ENCODE results near the gene FOS. TPM values are rescaled to one million over a fixed set of nuclear protein-coding genes. Genes with fewer than 3 reads are reported as not detected.

FOS gene
- total and polyA plus RNA-seq, 2 of the 13 experiments (the other 11 are each of a cell fraction or from before 2014, with no cell fraction given), result 15.9 to 24.2 TPM

DNA sequence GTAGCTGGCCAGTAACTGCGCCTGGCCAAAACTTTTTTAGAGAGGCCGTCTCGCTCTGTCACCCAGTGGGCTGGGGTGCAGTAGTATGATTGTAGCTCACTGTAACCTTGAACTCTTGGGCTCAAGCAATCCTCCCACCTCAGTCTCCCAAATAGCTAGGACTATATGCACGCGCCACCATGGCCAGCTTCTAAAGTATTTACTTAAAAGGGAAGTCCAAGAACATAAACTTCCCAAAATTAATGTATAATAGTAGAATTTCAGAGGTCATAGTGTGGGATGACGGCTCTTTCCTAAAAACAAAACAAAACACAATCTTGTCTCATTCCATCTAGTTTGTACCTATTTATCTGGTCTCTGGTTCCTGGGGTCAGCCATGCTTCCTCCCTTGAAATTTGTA lies 42.2 kb upstream of the FOS start:
- FAIRE-seq, result no peak
- TF ChIP-seq, protein P1, sequence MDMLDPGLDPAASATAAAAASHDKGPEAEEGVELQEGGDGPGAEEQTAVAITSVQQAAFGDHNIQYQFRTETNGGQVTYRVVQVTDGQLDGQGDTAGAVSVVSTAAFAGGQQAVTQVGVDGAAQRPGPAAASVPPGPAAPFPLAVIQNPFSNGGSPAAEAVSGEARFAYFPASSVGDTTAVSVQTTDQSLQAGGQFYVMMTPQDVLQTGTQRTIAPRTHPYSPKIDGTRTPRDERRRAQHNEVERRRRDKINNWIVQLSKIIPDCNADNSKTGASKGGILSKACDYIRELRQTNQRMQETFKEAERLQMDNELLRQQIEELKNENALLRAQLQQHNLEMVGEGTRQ (IDR thresholded peaks at IDR 0.05; ENCODE audit: low read depth, low read length), result no peak
- TF ChIP-seq, protein P1 (CRISPR knock-in tag; IDR thresholded peaks at IDR 0.05; ENCODE audit: borderline replicate concordance), result no peak
- no peak for TF ChIP-seq MYC (CRISPR knock-in tag; IDR thresholded peaks at IDR 0.05; ENCODE audit: borderline replicate concordance)
- no peak for TF ChIP-seq ZNF510 (CRISPR knock-in tag; IDR thresholded peaks at IDR 0.05; ENCODE audit: low read depth)
- no peak for TF ChIP-seq ZNF713 (CRISPR knock-in tag; IDR thresholded peaks at IDR 0.05)
- TF ChIP-seq ZFP36L2 (CRISPR knock-in tag; IDR thresholded peaks at IDR 0.05), result no peak
- no peak for TF ChIP-seq ZNF230 (CRISPR knock-in tag; IDR thresholded peaks at IDR 0.05)
- TF ChIP-seq RORA (CRISPR knock-in tag; IDR thresholded peaks at IDR 0.05), result no peak
- no peak for TF ChIP-seq KDM5A (IDR thresholded peaks at IDR 0.05; ENCODE audit: borderline replicate concordance, low read length)
- no peak for TF ChIP-seq MIXL1 (CRISPR knock-in tag; IDR thresholded peaks at IDR 0.05)
- H2AFZ ChIP-seq (ENCODE audit: low read length), result no peak overlapping the region
- BruUV-seq (replicated peaks), result no TSS peak
- no peaks in the 10 kb centered on the region for H3K9me3 ChIP-seq (ENCODE audit: low read length)
- ChIA-PET CTCF (ENCODE audit: low intra/inter-chr PET ratio, low total read pairs) (no interaction called here), POLR2A (no interaction called here)
- 23% methylated on average over 6 of the region's 6 CpGs for WGBS (ENCODE audit: low lambda C conversion rate)
- H4K20me1 ChIP-seq (ENCODE audit: insufficient read depth, low read length), result no peaks in the 10 kb centered on the region
- peak overlapping the region; percentile 34; the same call in 1 of the 2 replicates for H3K4me2 ChIP-seq (ENCODE audit: low read depth, low read length)
- H3K27ac ChIP-seq (ENCODE audit: extremely low read length, insufficient read depth, low read length), result no peak overlapping the region
- no peak for ATAC-seq
- H3K9ac ChIP-seq (ENCODE audit: insufficient read depth, low read depth, low read length), result no peak overlapping the region
- H3K4me3 ChIP-seq (replicated peaks in 1 of 3; ENCODE audit: insufficient read depth in 1 of 3, low read depth in 2 of 3, low read length in 3 of 3), result no peak overlapping the region
- in situ Hi-C loops (cut with HindIII; ENCODE audit: extremely low pct_ligation_motif_present, low pct_unique_long_range_greater_than_20kb) (no loop called here), intact Hi-C loops (cut with micrococcal nuclease; ENCODE audit: unreplicated experiment) (loop anchor here (10.0 kb wide), 1 partner anchor 658 kb away; no protein-coding TSS in a partner anchor)
- no peaks in the 10 kb centered on the region for H3K36me3 ChIP-seq (replicated peaks in 1 of 2; ENCODE audit: control insufficient read depth in 1 of 2, insufficient read depth in 2 of 2, low read length in 2 of 2)
- no peaks in the 10 kb centered on the region for H3K79me2 ChIP-seq (ENCODE audit: insufficient read depth, low read length)
- no peak for DNase-seq (ENCODE audit: low spot score)
- peaks cover 34% of the 10 kb centered on the region for H3K4me1 ChIP-seq (ENCODE audit: insufficient read depth, low read length)
- H3K27me3 ChIP-seq (ENCODE audit: control insufficient read depth in 1 of 2, insufficient read depth in 2 of 2, low read length in 2 of 2), result peaks cover 1 to 37% of the 10 kb centered on the region in 2 experiments; a peak in 3 of 5 replicates
